NCI-H2171 (cell line): Measurements from ENCODE around the gene ERGIC1.
A peak's percentile ranks its signal among the peaks of the same experiment; 100 is the strongest.

Experiments used
- DNase-seq: peaks from one replicate; lab custom pipeline; 2025; lab: John Stamatoyannopoulos, UW

The ERGIC1 gene

DNA sequence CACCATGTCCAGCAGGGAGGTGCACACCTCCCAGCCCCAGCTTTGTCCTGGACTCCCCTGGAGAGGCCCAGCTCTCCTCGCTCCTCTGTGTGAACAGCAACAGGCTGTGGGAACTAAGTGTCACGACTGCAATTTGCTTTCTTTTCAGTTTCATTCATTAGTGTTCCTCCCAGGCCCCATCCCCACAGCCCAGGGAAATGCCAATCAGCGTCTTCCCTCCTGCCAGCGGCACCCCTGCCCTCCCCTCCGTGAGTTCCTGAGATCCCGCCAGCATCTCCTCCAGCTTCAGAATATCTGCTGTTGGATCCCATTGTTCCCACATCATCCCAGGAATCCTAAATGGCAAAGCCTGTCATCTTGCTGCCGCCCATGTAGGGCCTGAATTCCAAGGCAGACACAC lies 112.1 kb downstream of the ERGIC1 start:
- no peak for DNase-seq

GRCh38 chr5:172949426-172949825 lies 115.4 kb downstream of the ERGIC1 start:
- DNase-seq = no peak

DNA sequence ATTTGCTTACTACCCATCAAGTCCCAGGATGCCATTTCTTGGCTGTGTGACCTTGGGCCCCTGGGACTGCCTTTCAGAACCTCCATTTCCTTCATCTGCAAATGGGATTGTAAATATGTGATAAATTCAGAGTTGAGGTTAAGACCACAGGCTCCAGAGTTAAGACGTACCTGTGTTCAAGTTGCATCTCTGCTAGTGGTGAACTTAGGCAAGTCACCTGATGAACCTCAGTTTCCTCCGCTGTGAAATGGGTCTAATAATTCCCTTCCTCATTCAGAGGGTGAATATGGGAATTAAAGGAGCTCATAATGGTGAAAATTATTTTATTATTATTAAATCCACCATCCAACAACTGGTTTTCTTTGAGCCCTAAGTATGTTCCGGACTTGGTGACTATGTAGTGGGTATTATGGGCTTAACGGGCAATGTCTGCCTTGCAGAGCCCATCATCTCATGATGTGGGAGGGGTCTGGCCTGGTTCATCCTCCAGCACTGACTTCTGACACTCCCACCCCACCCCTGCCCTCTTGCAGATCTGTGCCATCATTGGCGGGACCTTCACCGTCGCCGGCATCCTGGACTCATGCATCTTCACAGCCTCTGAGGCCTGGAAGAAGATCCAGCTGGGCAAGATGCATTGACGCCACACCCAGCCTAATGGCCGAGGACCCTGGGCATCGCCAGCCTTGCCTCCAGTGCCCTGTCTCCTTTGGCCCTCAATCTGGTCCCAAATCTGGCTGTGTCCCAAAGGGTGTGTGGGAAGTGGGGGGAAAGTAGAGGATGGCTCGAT lies 116.3 kb downstream of the ERGIC1 start:
- no peak for DNase-seq

DNA sequence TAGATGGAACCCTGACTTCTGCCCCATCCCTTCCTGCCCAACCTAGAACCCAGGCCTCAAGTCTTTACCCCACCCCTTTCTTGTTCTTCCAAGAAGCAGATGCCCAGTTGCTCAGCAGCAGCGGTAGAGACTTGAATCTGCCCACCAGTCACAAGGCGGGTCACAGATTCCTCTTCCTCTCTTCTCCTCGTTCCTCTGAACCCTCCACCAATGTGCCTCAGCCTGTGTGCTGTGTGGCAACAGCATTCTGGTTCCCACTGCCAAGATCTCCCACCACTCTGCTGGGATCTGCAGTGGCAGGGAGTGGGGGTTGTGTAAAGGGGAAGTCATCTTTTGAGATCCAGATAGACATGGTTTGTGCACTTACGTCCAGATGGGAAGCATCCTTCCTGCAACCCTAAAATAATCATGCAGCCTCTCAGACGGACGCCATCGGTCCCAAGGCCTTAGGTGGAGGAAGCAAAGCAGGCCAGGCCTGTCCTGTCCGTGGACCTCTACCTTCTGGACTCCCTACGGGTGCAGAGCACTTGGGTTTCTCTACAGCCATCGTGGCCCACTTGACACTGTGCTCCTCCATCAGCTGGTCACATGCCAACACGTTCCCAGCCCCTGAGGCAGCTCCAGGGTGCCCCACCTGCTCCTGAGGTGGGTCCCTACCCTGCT lies 117.5 kb downstream of the ERGIC1 start:
- DNase-seq = no peak

- no peak for DNase-seq
These were observed 118.0 kb downstream of the ERGIC1 start for GRCh38 chr5:172952034-172952511.

GRCh38 chr5:172953776-172954675 lies 120.0 kb downstream of the ERGIC1 start:
- DNase-seq = no peak

- no peak for DNase-seq
These were observed 120.7 kb downstream of the ERGIC1 start for GRCh38 chr5:172954751-172955159.

DNA sequence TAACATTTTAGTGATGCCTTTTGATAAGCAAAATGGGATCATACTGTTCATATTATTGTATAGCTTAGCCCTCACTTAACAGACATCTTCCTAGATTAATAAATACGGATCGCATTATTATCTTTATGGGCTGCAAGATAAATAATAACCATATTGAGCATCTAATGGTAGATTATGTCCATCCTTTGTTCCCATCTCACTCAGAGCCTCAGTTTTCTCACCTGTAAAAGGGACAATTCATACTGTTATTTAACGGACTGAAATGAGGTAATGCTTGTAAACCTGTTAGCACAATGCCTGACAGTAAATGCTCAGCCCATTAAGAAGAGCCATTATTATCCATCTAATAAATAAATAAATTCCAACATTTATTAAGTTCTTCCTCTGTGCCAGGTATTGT lies 122.2 kb downstream of the ERGIC1 start:
- no peak for DNase-seq

DNA sequence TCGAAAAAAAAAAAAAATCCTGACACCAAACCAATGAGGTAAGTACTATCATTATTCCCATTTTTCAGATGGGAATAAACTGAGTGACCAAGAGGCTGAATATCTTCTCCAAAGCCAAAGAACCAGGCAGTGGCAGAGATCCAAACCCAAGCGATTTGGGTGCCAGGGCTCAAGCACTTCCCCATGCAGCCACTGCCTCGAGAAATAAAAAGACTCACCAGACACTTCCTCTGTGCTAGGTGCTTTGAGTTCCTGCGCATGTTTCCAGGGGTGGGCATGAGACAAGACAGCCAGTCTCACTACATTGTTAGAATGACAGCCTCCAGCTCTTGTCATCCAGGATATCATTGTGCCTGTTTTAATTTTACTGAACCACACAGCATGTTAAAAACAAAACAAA lies 122.9 kb downstream of the ERGIC1 start:
- DNase-seq = no peak

GRCh38 chr5:172957458-172957857 lies 123.4 kb downstream of the ERGIC1 start:
- DNase-seq = no peak

DNA sequence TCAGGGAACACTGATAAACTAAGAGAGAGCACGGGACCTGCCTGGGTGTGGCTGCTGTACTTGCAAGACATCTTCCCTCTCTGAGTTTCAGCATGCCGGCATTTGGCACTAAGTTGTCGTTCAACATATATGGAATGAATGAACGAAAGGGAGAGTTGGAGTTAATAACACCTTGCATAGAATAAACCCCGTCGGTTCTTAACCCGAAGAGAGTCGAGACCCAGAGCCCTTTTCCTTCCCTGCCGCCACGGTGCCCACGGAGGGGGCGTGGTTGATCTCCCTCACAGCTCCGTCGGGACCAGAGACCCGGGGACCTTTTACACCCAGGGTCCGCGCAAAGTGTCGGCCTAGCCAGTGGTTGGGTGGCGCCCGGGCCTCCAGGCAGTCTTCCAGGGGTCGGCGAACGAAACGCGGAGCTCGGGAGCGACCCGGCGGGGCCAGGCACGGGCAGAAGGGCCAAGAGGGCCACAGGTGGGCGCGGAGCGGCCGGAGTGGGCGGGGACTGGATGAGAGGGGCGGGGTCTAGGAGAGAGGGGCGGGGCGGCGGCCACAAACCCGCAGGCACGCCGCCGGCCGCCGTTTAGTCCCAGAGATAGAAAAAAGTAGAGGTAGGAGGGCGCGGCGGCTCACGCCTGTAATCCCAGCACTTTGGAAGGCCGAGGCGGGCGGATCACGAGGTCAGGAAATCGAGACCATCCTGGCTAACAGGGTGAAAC lies 124.4 kb downstream of the ERGIC1 start:
- DNase-seq = peak; percentile 4

DNA sequence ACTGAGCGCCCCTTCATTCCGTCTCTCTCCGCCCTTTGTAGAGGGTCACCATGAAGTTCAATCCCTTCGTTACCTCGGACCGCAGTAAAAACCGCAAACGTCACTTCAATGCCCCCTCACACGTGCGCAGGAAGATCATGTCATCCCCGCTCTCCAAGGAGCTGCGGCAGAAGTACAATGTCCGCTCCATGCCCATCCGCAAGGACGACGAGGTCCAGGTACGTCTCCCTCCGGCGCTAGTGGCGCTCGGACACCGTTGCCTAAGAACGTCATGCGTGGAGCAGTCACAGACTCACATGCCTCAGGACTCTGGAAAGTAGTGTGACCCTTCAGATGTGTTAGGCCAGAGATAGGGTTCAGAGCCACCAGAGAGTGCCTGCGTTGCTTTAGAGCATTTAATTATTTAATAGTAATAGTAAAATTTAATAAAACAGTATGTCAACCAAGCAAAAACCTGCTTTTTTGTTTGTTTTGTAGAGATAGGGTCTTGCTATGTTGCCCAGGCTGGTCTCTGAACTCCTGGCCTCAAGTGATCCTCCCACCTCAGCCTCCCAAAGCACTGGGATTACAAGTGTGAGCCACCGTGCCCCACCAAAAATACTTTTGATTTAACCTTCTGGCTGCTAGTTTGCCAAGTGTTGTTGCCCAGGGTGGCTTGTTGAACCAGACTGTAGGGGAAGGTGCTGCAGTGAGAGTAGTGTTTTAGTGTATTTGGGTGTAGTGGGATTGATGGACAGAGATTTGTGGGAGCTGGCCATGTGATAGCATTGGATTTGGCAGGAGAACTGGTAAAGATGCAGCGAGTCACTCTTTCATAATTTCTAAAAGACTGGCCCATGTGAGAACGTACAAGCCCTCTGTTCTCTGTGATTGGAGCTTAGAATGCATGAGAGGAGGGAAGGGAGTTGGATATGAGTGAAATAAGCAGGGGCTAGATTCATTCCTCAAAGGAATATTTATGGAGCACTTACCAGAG lies 126.1 kb downstream of the ERGIC1 start:
- DNase-seq = no peak

- no peak for DNase-seq
These were observed 135.9 kb downstream of the ERGIC1 start for GRCh38 chr5:172969921-172970320.

DNA sequence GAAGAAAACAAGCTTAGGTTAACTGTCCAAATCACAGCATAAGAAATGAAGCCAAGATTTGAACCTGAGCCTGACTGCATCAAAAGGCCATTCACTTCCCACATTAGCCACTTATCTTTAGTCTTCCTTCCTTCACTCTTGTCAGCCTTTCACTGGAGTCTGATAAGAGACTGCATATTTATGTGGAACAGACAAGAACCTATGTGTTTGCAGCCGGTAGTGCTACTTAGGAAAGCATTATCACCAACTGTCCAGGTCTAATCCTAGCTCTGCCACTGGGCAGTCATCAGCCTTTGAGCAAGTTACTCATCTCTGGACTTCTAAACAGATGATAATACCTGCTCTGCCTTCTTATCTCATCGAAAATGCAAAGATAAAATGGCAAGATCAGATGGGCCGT lies 137.4 kb downstream of the ERGIC1 start:
- no peak for DNase-seq

- DNase-seq = no peak
These were observed 138.5 kb downstream of the ERGIC1 start for GRCh38 chr5:172972552-172972951.

DNA sequence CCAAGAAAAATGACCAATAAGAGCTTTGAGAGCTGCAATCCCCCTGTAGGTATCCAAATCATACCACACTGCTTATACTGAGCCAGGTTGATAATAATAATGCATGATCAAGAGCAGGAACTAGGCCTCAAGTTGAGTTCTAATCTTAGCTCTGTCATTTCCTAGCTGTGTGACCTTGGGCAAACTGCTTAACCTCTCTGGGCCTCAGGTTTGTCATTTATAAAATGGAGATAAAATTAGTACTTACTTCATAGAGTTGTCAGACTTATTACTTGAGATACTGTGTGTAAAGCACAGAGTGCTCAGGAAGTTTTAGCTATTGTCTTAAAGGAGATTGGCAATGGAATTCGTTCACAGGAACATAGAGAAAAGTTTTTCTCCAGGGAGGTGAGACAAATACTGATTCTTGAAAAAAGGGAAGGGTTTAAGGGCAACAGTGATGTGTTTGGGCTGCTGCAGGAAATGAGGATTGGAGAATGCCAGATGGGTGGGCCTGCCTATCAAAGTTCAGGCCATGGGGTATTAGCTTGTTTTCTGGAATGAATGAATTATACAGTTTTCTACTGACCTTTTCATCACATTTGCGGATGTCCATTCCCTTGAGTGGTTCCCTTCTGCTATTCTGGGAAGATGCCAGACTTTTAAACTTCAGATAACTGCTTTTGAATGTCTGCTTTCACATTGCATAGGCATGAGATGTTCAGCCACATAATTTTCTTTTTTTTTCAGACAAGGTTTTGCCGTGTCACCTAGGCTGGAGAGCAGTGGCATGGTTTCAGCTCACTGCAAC lies 139.3 kb downstream of the ERGIC1 start:
- no peak for DNase-seq

GRCh38 chr5:172973931-172974330 lies 139.9 kb downstream of the ERGIC1 start:
- no peak for DNase-seq

- no peak for DNase-seq
These were observed 141.2 kb downstream of the ERGIC1 start for GRCh38 chr5:172975289-172975688.

DNA sequence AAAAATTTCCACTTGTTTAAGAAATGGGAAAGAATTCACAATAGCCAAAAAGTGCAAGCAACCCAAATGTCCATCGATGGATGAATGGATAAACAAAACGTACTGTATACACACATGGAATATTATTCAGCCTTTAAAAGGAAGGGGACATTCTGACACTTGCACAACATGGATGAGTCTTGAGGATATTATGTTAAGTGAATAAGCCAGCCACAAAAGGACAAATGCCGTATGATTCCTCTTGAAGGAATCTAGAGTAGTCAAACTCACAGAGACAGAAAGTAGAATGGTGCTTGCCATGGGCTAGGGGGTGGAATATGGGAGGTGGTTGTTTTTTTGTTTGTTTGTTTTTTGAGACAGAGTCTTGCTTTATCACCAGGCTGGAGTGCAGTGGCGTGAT lies 145.7 kb downstream of the ERGIC1 start:
- DNase-seq = no peak

GRCh38 chr5:172981931-172982330 lies 147.9 kb downstream of the ERGIC1 start:
- no peak for DNase-seq
